PC-9 (cell line): ENCODE results near the gene ABCB6. TPM values are rescaled to one million over a fixed set of nuclear protein-coding genes. Genes with fewer than 3 reads are reported as not detected.

Source experiments
- BruUV-seq: library from RNA; stranded (reverse); fragments of 400-500 nt; replicated peaks from 2 replicates; lab custom pipeline; 2021; lab: Mats Ljungman, UMichigan
- CTCF ChIA-PET: fragments of 300-600 bp; sonication (Branson Sonifier 250); formaldehyde crosslinking; loops from one replicate; lab custom pipeline; 2022; ENCODE audit warnings: antibody characterized with exemption; lab: Charles Lee
- POLR2A ChIA-PET: fragments of 300-600 bp; sonication (Branson Sonifier 250); formaldehyde crosslinking; loops from one replicate; lab custom pipeline; 2022; ENCODE audit warnings: antibody characterized with exemption; ENCODE audit not compliant: unreplicated experiment; lab: Charles Lee
- DNase-seq, 2 experiments: peaks; one replicate each; pipeline versions ENCODE4 v3.0.0 to v3.0.0-alpha.2; 2015 to 2022; ENCODE audit warnings: mixed read lengths in 1 of 2
- H2AFZ ChIP-seq: fragments of 200-600 bp; sonication (generic); 2 replicates; pipeline ENCODE4 v1.8.1; 2017; ENCODE audit warnings: antibody characterized with exemption
- H3F3A ChIP-seq: fragments of 200-600 bp; sonication (generic); 2 replicates; pipeline ENCODE4 v1.8.1; 2017; ENCODE audit warnings: antibody characterized with exemption, mild to moderate bottlenecking, low read depth; ENCODE audit not compliant: insufficient read depth
- H3K27ac ChIP-seq: fragments of 200-600 bp; sonication (generic); 2 replicates; pipeline ENCODE4 v1.6.1; 2016; ENCODE audit warnings: mixed run types
- H3K27me3 ChIP-seq: fragments of 200-600 bp; sonication (generic); 2 replicates; pipeline ENCODE4 v1.6.1; 2016; ENCODE audit warnings: low read depth, mixed run types; ENCODE audit not compliant: insufficient read depth
- H3K36me3 ChIP-seq: fragments of 200-600 bp; sonication (generic); 2 replicates; pipeline ENCODE4 v1.6.1; 2016; ENCODE audit warnings: low read depth, mixed run types
- H3K4me1 ChIP-seq: fragments of 200-600 bp; sonication (generic); replicated peaks from 2 replicates; pipeline ENCODE4 v1.6.1; 2016; ENCODE audit warnings: mixed run types; ENCODE audit not compliant: insufficient read depth
- H3K4me2 ChIP-seq: fragments of 200-600 bp; sonication (generic); 2 replicates; pipeline ENCODE4 v1.6.1; 2017; ENCODE audit warnings: mixed run types
- H3K4me3 ChIP-seq: fragments of 200-600 bp; sonication (generic); 2 replicates; pipeline ENCODE4 v1.6.1; 2016; ENCODE audit warnings: mixed run types
- H3K79me2 ChIP-seq: fragments of 200-600 bp; sonication (generic); 2 replicates; pipeline ENCODE4 v1.6.1; 2017; ENCODE audit warnings: low read depth, mixed run types
- H3K9me2 ChIP-seq: fragments of 200-600 bp; sonication (generic); 2 replicates; pipeline ENCODE4 v1.8.1; 2017; ENCODE audit warnings: mild to moderate bottlenecking; ENCODE audit not compliant: insufficient read depth
- H3K9me3 ChIP-seq: fragments of 200-600 bp; sonication (generic); 2 replicates; pipeline ENCODE4 v1.8.1; 2016; ENCODE audit warnings: low read depth; ENCODE audit not compliant: insufficient read depth
- H4K20me1 ChIP-seq: fragments of 200-600 bp; sonication (generic); 2 replicates; pipeline ENCODE4 v1.8.1; 2017; ENCODE audit not compliant: insufficient read depth
- EZH2 ChIP-seq: fragments of 200-600 bp; sonication (generic); IDR thresholded peaks from 2 replicates; pipeline ENCODE4 v1.8.0; 2017; ENCODE audit warnings: antibody characterized with exemption, low read depth
- intact Hi-C: fragments of 100-400 bp; cut with micrococcal nuclease; formaldehyde crosslinking; loops from one replicate; pipeline ENCODE4 v1.10.0; 2022; ENCODE audit not compliant: unreplicated experiment
- total RNA-seq: library from RNA; stranded (reverse); gene quantifications from 2 replicates; pipeline ENCODE4 v1.2.3, GENCODE V29; 2021
- TF ChIP-seq, protein P1 (sequence below): fragments of 200-600 bp; sonication (generic); conservative IDR thresholded peaks from 2 replicates; pipeline ENCODE4 v1.6.1; 2017; ENCODE audit warnings: mixed run types, antibody characterized with exemption, mild to moderate bottlenecking, moderate library complexity

The ABCB6 gene
- total RNA-seq, 1 experiment from 2014 or later = 41.4 TPM

DNA sequence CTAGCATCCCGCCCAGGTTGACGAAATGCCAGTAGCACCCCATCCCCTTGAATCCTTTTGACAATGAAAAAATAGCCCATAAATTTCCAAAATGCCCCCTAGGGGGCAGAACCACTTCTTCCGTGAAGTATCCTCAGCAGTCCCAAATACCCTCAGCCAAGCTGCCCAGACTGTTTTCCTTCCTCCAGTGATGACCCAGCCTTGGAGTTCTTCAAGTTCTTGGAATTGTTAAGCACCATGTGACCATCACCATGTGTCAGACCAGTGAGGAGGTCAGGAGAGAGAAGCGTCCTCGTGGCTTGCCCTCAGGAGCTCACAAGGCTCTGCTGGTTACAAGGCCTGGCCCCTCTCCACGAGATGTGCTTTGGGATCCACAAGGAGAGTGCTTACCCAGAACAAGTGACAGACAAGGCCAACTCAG, 47.5 kb downstream of the ABCB6 start:
- BruUV-seq = no TSS peak
- peak in 1 of 2 experiments; percentile 36 for DNase-seq
- 0 out of 2 replicates have a peak, but pooled peaks cover 12% of the 10 kb centered on the region for H3K36me3 ChIP-seq
- no peak overlapping the region for H3K4me3 ChIP-seq
- H3K4me2 ChIP-seq = no peak overlapping the region
- ChIA-PET POLR2A (no interaction called here), CTCF (interaction anchor here (0.6 to 1.1 kb wide), 7 partner anchors 11 to 762 kb away, joined by 3 to 13 read pairs (median 3); no protein-coding TSS in a partner anchor)
- H3K9me2 ChIP-seq = no peaks in the 10 kb centered on the region
- no peaks in the 10 kb centered on the region; the same call in 1 of the 2 replicates for H4K20me1 ChIP-seq
- no peak for TF ChIP-seq EZH2
- TF ChIP-seq, protein P1, sequence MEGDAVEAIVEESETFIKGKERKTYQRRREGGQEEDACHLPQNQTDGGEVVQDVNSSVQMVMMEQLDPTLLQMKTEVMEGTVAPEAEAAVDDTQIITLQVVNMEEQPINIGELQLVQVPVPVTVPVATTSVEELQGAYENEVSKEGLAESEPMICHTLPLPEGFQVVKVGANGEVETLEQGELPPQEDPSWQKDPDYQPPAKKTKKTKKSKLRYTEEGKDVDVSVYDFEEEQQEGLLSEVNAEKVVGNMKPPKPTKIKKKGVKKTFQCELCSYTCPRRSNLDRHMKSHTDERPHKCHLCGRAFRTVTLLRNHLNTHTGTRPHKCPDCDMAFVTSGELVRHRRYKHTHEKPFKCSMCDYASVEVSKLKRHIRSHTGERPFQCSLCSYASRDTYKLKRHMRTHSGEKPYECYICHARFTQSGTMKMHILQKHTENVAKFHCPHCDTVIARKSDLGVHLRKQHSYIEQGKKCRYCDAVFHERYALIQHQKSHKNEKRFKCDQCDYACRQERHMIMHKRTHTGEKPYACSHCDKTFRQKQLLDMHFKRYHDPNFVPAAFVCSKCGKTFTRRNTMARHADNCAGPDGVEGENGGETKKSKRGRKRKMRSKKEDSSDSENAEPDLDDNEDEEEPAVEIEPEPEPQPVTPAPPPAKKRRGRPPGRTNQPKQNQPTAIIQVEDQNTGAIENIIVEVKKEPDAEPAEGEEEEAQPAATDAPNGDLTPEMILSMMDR = peak; percentile 82
- no peak overlapping the region for H2AFZ ChIP-seq
- H3F3A ChIP-seq = peaks cover 23% of the 10 kb centered on the region
- intact Hi-C loops = loop anchor here (1.0 kb wide), 2 partner anchors 40 to 127 kb away; no protein-coding TSS in a partner anchor
- peaks cover 11% of the 10 kb centered on the region for H3K4me1 ChIP-seq
- no peak overlapping the region for H3K27ac ChIP-seq
- H3K79me2 ChIP-seq = peaks cover 21% of the 10 kb centered on the region
- no peaks in the 10 kb centered on the region for H3K9me3 ChIP-seq
- H3K27me3 ChIP-seq = no peaks in the 10 kb centered on the region

- ChIA-PET POLR2A (interaction anchor here (0.6 kb wide), 1 partner anchor 49 kb away, joined by 3 read pairs; the partner anchor contains the start of gene ABCB6), CTCF (no interaction called here)
- Histone ChIP-seq H3K36me3 (0 out of 2 replicates have a peak, but pooled peaks cover 12% of the 10 kb centered on the region), H3K27ac (no peak within 1 kb of the TSS), H3K9me2 (no peaks in the 10 kb centered on the region), H3K9me3 (no peaks in the 10 kb centered on the region), H2AFZ (no peak within 1 kb of the TSS), H3K79me2 (peaks cover 10% of the 10 kb centered on the region), H3K4me3 (no peak within 1 kb of the TSS), H3F3A (peaks cover 16% of the 10 kb centered on the region; the same call in 1 of the 2 replicates), H3K27me3 (no peaks in the 10 kb centered on the region), H3K4me1 (peaks cover under 1% of the 10 kb centered on the region; the same call in 1 of the 2 replicates), H3K4me2 (no peak within 1 kb of the TSS), H4K20me1 (no peaks in the 10 kb centered on the region; the same call in 1 of the 2 replicates)
- DNase-seq = no peak
- no TSS peak for BruUV-seq
- intact Hi-C loops = no loop called here
- TF ChIP-seq, protein P1 = no peak
- TF ChIP-seq EZH2 = no peak
Measured at GRCh38 chr2:219169930-219170654, 48.7 kb downstream of the ABCB6 start, which contains the start of gene SLC23A3. Gene SLC23A3 (minus strand): TSS chr2:219170029. CDS start chr2:219169984, 45 bp downstream.

- Histone ChIP-seq H3K4me3 (no peak overlapping the region), H3K36me3 (0 out of 2 replicates have a peak, but pooled peaks cover 7% of the 10 kb centered on the region), H3K9me3 (no peaks in the 10 kb centered on the region), H3K4me1 (no peaks in the 10 kb centered on the region), H3K27ac (no peak overlapping the region), H3K4me2 (no peak overlapping the region), H2AFZ (no peak overlapping the region), H3K9me2 (no peaks in the 10 kb centered on the region), H3K79me2 (no peaks in the 10 kb centered on the region), H4K20me1 (no peaks in the 10 kb centered on the region), H3F3A (peaks cover 16% of the 10 kb centered on the region; the same call in 1 of the 2 replicates), H3K27me3 (no peaks in the 10 kb centered on the region)
- POLR2A ChIA-PET = no interaction called here
- CTCF ChIA-PET = no interaction called here
- TF ChIP-seq EZH2 = no peak
- intact Hi-C loops = no loop called here
- no TSS peak for BruUV-seq
- DNase-seq = no peak
Measured at GRCh38 chr2:219168932-219169331, 49.8 kb downstream of the ABCB6 start.
